Endometrium (tissue), 2 donors: ENCODE results near the gene RAB1B.
"Not testable (repeated sequence)": the region's sequence is repeated elsewhere in the genome, so short reads cannot be mapped to it uniquely, and the experiment has no call there.

ENCODE experiments used
- FAIRE-seq: peaks from 2 replicates; lab custom pipeline; 2012; peaks lifted over from hg19 to GRCh38; lab: Jason Lieb, UNC
- donor health status: control.
- donor health status: control.

The RAB1B gene

GRCh38 chr11:66267379-66268243, 828 bp upstream of the RAB1B start:
- no peak for FAIRE-seq

GRCh38 chr11:66268952-66269905, 790 bp downstream of the RAB1B start:
- FAIRE-seq: no peak

- FAIRE-seq: no peak
These were observed 3.4 kb downstream of the RAB1B start for GRCh38 chr11:66271816-66272215.

- FAIRE-seq: no peak
These were observed 4.2 kb downstream of the RAB1B start for GRCh38 chr11:66272596-66272995.

- no peak for FAIRE-seq
These were observed 5.8 kb downstream of the RAB1B start for GRCh38 chr11:66274219-66274618.

- FAIRE-seq: no peak
These were observed 7.0 kb downstream of the RAB1B start for GRCh38 chr11:66275396-66275795.

- FAIRE-seq: no peak
These were observed 7.7 kb downstream of the RAB1B start for GRCh38 chr11:66275984-66276612.

- not testable (repeated sequence) for FAIRE-seq
These were observed 8.2 kb downstream of the RAB1B start for GRCh38 chr11:66276619-66277018.

GRCh38 chr11:66277064-66277463, 8.6 kb downstream of the RAB1B start:
- FAIRE-seq: not testable (repeated sequence)

GRCh38 chr11:66277471-66278362, 9.3 kb downstream of the RAB1B start, which contains the start of gene CNIH2:
TSS of gene CNIH2 (plus strand) at chr11:66278175. CDS start at chr11:66278457, 282 bp downstream.
- no peak for FAIRE-seq

- no peak for FAIRE-seq
These were observed 10.1 kb downstream of the RAB1B start for GRCh38 chr11:66278363-66279091.

GRCh38 chr11:66279092-66279734, 10.8 kb downstream of the RAB1B start:
- no peak for FAIRE-seq

GRCh38 chr11:66280428-66280827, 12.0 kb downstream of the RAB1B start:
- FAIRE-seq: no peak

GRCh38 chr11:66281001-66281400, 12.6 kb downstream of the RAB1B start:
- FAIRE-seq: no peak

GRCh38 chr11:66281776-66282467, 13.5 kb downstream of the RAB1B start:
- no peak for FAIRE-seq

GRCh38 chr11:66282468-66283455, 14.3 kb downstream of the RAB1B start:
- FAIRE-seq: peak; percentile 45

- FAIRE-seq: no peak
These were observed 15.1 kb downstream of the RAB1B start for GRCh38 chr11:66283461-66284105.
